Gastrocnemius medialis (tissue), 4 donors: ENCODE measurements around the gene ROCK1. TPM values are rescaled to one million over a fixed set of nuclear protein-coding genes. Genes with fewer than 3 reads are reported as not detected.
"Not testable (repeated sequence)": the region's sequence is repeated elsewhere in the genome, so short reads cannot be mapped to it uniquely, and the experiment has no call there.

Experiments used
- ATAC-seq, 2 donors: fragments of 150-250 bp; one replicate each; pipeline ENCODE4 v1.9.1; 2016
- DNase-seq, 2 donors: peaks; one replicate each; pipeline ENCODE4 v3.0.0-alpha.2; 2019
- H3K27ac ChIP-seq, 4 donors: fragments of 200-600 bp; sonication (generic); 1 replicate in 1 of 4; 2 replicates in 3 of 4; pipeline ENCODE4 v1.5.1; 2016 to 2018; ENCODE audit warnings: mild to moderate bottlenecking in 2 of 4, moderate library complexity in 1 of 4
- H3K27me3 ChIP-seq, 3 donors: fragments of 200-600 bp; sonication (generic) in 2 of 3; 1 replicate in 1 of 3; 2 replicates in 2 of 3; pipeline versions ENCODE4 v1.5.1 to v1.6.0; 2016 to 2019; ENCODE audit warnings: mild to moderate bottlenecking in 1 of 3, moderate library complexity in 1 of 3
- H3K36me3 ChIP-seq, 2 donors: fragments of 200-600 bp; sonication (generic) in 1 of 2; one replicate each; pipeline ENCODE4 v1.5.1; 2017 to 2018
- H3K4me1 ChIP-seq, 2 donors: fragments of 200-600 bp; sonication (generic) in 1 of 2; one replicate each; pipeline ENCODE4 v1.5.1; 2016 to 2017; ENCODE audit warnings: mild to moderate bottlenecking in 2 of 2
- H3K4me3 ChIP-seq, 4 donors: fragments of 200-600 bp; sonication (generic) in 3 of 4; 1 replicate in 1 of 4; 2 replicates in 3 of 4; pipeline ENCODE4 v1.5.1; 2016 to 2019; ENCODE audit warnings: mild to moderate bottlenecking in 2 of 4
- H3K9me3 ChIP-seq, 3 donors: fragments of 200-600 bp; sonication (generic) in 2 of 3; 1 replicate in 1 of 3; 2 replicates in 2 of 3; pipeline ENCODE4 v1.5.1; 2016 to 2019
- POLR2A ChIP-seq, 2 donors: fragments of 450-650 bp; IDR thresholded peaks; one replicate each; pipeline ENCODE4 v1.6.1; 2017; ENCODE audit warnings: antibody characterized with exemption in 2 of 2, mild to moderate bottlenecking in 2 of 2, moderate library complexity in 2 of 2
- in situ Hi-C, 4 donors: fragments of 200-750 bp; cut with MboI; loops; one replicate each; pipeline versions ENCODE4 v1.15.0 to v1.8.0; 2017; ENCODE audit warnings: low sequenced_read_pairs in 4 of 4
- intact Hi-C: fragments of 100-400 bp; cut with DNase I; formaldehyde crosslinking; loops from one replicate; pipeline ENCODE4 v1.15.1; 2023; ENCODE audit warnings: low total_unique reads
- total RNA-seq, 4 donors: library from RNA; depleted of rRNA; stranded (reverse); fragments of >200 nt; gene quantifications; one replicate each; pipeline versions ENCODE4 v1.1.0 to v1.2.3, GENCODE V29; 2016
- TF ChIP-seq, protein P1 (sequence below), 5 experiments: fragments of 450-650 bp in 3 of 5; fragments of 200-600 bp in 2 of 5; sonication (generic) in 2 of 5; IDR thresholded peaks in 4 of 5; conservative IDR thresholded peaks in 1 of 5; 1 replicate in 4 of 5; 2 replicates in 1 of 5; pipeline ENCODE4 v1.5.1; 2016 to 2019; ENCODE audit warnings: antibody characterized with exemption in 5 of 5, mild to moderate bottlenecking in 3 of 5, moderate library complexity in 3 of 5

The ROCK1 gene
- total RNA-seq, 4 donors from 2014 or later = 11.0 to 15.7 (median 12.7) TPM

GRCh38 chr18:21049306-21049705 is 62.3 kb downstream of the ROCK1 start:
- H3K27ac ChIP-seq = no peak overlapping the region
- H3K4me3 ChIP-seq = no peak overlapping the region
- H3K4me1 ChIP-seq = peaks cover 37 to 42% of the 10 kb centered on the region in 2 donors
- H3K36me3 ChIP-seq = peaks cover 0 to 5% of the 10 kb centered on the region in 2 donors
- DNase-seq (no peak), ATAC-seq (no peak)
- TF ChIP-seq, protein P1, sequence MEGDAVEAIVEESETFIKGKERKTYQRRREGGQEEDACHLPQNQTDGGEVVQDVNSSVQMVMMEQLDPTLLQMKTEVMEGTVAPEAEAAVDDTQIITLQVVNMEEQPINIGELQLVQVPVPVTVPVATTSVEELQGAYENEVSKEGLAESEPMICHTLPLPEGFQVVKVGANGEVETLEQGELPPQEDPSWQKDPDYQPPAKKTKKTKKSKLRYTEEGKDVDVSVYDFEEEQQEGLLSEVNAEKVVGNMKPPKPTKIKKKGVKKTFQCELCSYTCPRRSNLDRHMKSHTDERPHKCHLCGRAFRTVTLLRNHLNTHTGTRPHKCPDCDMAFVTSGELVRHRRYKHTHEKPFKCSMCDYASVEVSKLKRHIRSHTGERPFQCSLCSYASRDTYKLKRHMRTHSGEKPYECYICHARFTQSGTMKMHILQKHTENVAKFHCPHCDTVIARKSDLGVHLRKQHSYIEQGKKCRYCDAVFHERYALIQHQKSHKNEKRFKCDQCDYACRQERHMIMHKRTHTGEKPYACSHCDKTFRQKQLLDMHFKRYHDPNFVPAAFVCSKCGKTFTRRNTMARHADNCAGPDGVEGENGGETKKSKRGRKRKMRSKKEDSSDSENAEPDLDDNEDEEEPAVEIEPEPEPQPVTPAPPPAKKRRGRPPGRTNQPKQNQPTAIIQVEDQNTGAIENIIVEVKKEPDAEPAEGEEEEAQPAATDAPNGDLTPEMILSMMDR (IDR thresholded peaks at IDR 0.05 in 4 of 5, conservative IDR thresholded peaks at IDR 0.05 in 1 of 5) = no peak
- no peak for TF ChIP-seq POLR2A (IDR thresholded peaks at IDR 0.05)
- no peaks in the 10 kb centered on the region for H3K27me3 ChIP-seq
- intact Hi-C loops = no loop called here
- H3K9me3 ChIP-seq = no peaks in the 10 kb centered on the region
- in situ Hi-C loops = no loop called here

GRCh38 chr18:21047126-21047525 is 64.5 kb downstream of the ROCK1 start:
- H3K36me3 ChIP-seq = peaks cover 0 to 5% of the 10 kb centered on the region in 2 donors
- intact Hi-C loops (no loop called here), in situ Hi-C loops (no loop called here)

DNA sequence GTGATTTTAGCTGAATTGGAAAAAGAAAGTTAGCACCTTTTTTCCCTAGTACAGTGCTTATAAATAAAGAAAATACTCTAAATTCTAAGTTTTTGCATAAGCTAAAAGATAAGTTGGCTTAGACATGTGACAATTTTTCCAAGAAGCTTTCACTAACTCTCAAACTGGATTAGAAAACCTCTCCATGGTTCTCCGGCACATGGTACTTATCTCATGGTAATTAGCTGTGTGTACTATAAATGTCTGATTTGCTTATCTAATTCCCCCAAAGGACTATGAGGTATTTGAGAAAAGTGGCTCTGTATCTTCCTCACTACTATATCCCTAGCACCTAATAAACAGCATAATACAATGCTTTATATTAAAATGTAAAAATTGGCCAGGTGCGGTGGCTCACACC is 71.1 kb downstream of the ROCK1 start:
- no peaks in the 10 kb centered on the region for H3K4me1 ChIP-seq
- intact Hi-C loops = no loop called here
- DNase-seq (no peak), ATAC-seq (no peak)
- H3K9me3 ChIP-seq = no peaks in the 10 kb centered on the region
- no peak overlapping the region for H3K4me3 ChIP-seq
- no peak overlapping the region for H3K27ac ChIP-seq
- TF ChIP-seq POLR2A (IDR thresholded peaks at IDR 0.05) = no peak
- TF ChIP-seq, protein P1 (IDR thresholded peaks at IDR 0.05 in 4 of 5, conservative IDR thresholded peaks at IDR 0.05 in 1 of 5) = no peak
- peaks cover 0 to 45% of the 10 kb centered on the region in 2 donors for H3K36me3 ChIP-seq
- in situ Hi-C loops = no loop called here
- H3K27me3 ChIP-seq = no peaks in the 10 kb centered on the region

More at GRCh38 chr18:21047126-21047525, 64.5 kb downstream of the ROCK1 start:
- Histone ChIP-seq H3K9me3 (no peaks in the 10 kb centered on the region), H3K4me3 (no peak overlapping the region), H3K4me1 (peaks cover 22 to 28% of the 10 kb centered on the region in 2 donors), H3K27me3 (no peaks in the 10 kb centered on the region), H3K27ac (no peak overlapping the region)
- no peak for DNase-seq
- no peak for ATAC-seq
- no peak for TF ChIP-seq POLR2A (IDR thresholded peaks at IDR 0.05)
- TF ChIP-seq, protein P1 (IDR thresholded peaks at IDR 0.05 in 4 of 5, conservative IDR thresholded peaks at IDR 0.05 in 1 of 5) = no peak

- H3K27me3 ChIP-seq = no peaks in the 10 kb centered on the region
- intact Hi-C loops (no loop called here), in situ Hi-C loops (no loop called here)
- no peak overlapping the region for H3K4me3 ChIP-seq
- DNase-seq (no peak), ATAC-seq (no peak)
- H3K36me3 ChIP-seq = peaks cover 0 to 42% of the 10 kb centered on the region in 2 donors
- no peaks in the 10 kb centered on the region for H3K4me1 ChIP-seq
- TF ChIP-seq POLR2A (IDR thresholded peaks at IDR 0.05) = no peak
- H3K9me3 ChIP-seq = no peaks in the 10 kb centered on the region
- H3K27ac ChIP-seq = no peak overlapping the region
These were observed 73.4 kb downstream of the ROCK1 start for GRCh38 chr18:21038201-21038600.

- DNase-seq (no peak), ATAC-seq (no peak)
- no peaks in the 10 kb centered on the region for H3K4me1 ChIP-seq
- H3K9me3 ChIP-seq = peaks cover 0 to 3% (median 0%) of the 10 kb centered on the region in 3 donors
- intact Hi-C loops (no loop called here), in situ Hi-C loops (no loop called here)
- H3K27ac ChIP-seq = no peak overlapping the region
- TF ChIP-seq POLR2A (IDR thresholded peaks at IDR 0.05) = no peak
- TF ChIP-seq, protein P1 (IDR thresholded peaks at IDR 0.05 in 4 of 5, conservative IDR thresholded peaks at IDR 0.05 in 1 of 5) = no peak
- H3K4me3 ChIP-seq = no peak overlapping the region
- H3K27me3 ChIP-seq = no peaks in the 10 kb centered on the region
- H3K36me3 ChIP-seq = peaks cover 0 to 19% of the 10 kb centered on the region in 2 donors
These were observed 79.8 kb downstream of the ROCK1 start for GRCh38 chr18:21031845-21032244.

DNA sequence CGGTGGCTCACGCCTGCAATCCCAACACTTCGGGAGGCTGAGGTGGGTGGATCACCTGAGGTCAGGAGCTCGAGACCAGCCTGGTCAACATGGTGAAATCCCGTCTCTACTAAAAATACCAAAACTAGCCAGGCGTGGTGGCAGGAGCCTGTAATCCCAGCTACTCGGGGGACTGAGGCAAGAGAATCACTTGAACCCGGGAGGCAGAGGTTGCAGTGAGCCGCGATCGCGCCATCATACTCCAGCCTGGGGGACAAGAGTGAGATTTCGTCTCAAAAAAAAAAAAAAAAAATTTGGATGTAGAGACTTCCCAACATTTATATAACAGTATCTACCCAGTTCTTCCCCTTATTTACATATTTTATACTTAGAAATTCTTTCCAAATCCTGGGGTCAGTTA is 93.4 kb downstream of the ROCK1 start:
- ATAC-seq, intact Hi-C loops, DNase-seq, H3K27ac ChIP-seq, H3K9me3 ChIP-seq, H3K4me3 ChIP-seq, H3K27me3 ChIP-seq, H3K4me1 ChIP-seq: not testable (repeated sequence)
- peaks cover 0 to 56% of the 10 kb centered on the region in 2 donors for H3K36me3 ChIP-seq
- in situ Hi-C loops = loop anchor here in 1 of 4 donors (5.0 kb wide), 1 partner anchor 34 kb away; no protein-coding TSS in a partner anchor
